GM12878 (cell line): ENCODE measurements around the gene OR5T3. TPM values are rescaled to one million over a fixed set of nuclear protein-coding genes. Genes with fewer than 3 reads are reported as not detected.

Source experiments
- BMI1 ChIP-seq: fragments of 450-650 bp; IDR thresholded peaks from 2 replicates; pipeline ENCODE4 v1.6.1; 2016; ENCODE audit warnings: mild to moderate bottlenecking, moderate library complexity, borderline replicate concordance
- CEBPB ChIP-seq, 2 experiments: fragments of 150-350 bp in 1 of 2; IDR thresholded peaks; 2 replicates each; pipeline ENCODE4 v1.6.1; 2012 to 2014; ENCODE audit warnings: low read depth in 2 of 2, low read length in 2 of 2, borderline replicate concordance in 1 of 2, inconsistent platforms in 1 of 2
- FOS ChIP-seq: IDR thresholded peaks from 3 replicates; pipeline ENCODE4 v1.6.1; 2011; ENCODE audit warnings: borderline replicate concordance; ENCODE audit not compliant: insufficient read length; ENCODE audit errors: extremely low read depth
- NR2C2 ChIP-seq: IDR thresholded peaks from 2 replicates; pipeline ENCODE4 v1.6.1; 2011; ENCODE audit warnings: borderline replicate concordance, low read depth; ENCODE audit not compliant: control insufficient read depth, insufficient read length
- PAX5 ChIP-seq: IDR thresholded peaks from 2 replicates; pipeline ENCODE4 v1.6.1; 2011; ENCODE audit warnings: low read depth, low read length, borderline replicate concordance
- RAD51 ChIP-seq: fragments of 450-650 bp; IDR thresholded peaks from 2 replicates; pipeline ENCODE4 v1.6.1; 2016; ENCODE audit warnings: moderate library complexity, mild to moderate bottlenecking, inconsistent platforms
- RELA ChIP-seq: fragments of 450-650 bp; IDR thresholded peaks from 2 replicates; pipeline ENCODE4 v1.8.0; 2014; ENCODE audit warnings: borderline replicate concordance; ENCODE audit not compliant: partially characterized antibody
- SMC3 ChIP-seq: IDR thresholded peaks from 2 replicates; pipeline ENCODE4 v1.6.1; 2011; ENCODE audit warnings: low read length, improper control_type of control experiment, borderline replicate concordance
- polyA plus RNA-seq, 11 experiments: library from polyadenylated mRNA; depleted of rRNA in 4 of 11; unstranded in 6 of 11; stranded (reverse) in 5 of 11; fragments of >200 nt; fragmentation: Nextera tagmentation in 4 of 11; fragmentation: Illumina TruSeq in 1 of 11; extraction: Ambion mirVana in 4 of 11; extraction: Trizol in 1 of 11; gene quantifications; 1 replicate in 1 of 11; 2 replicates in 10 of 11; pipeline versions ENCODE4 v1.2.1 to v1.2.3, GENCODE V29; 2011 to 2016; ENCODE audit warnings: inconsistent platforms in 2 of 11, missing spikeins in 2 of 11, low read depth in 1 of 11
- total RNA-seq, 4 experiments: library from RNA; depleted of rRNA in 3 of 4; stranded (reverse); fragments of >200 nt in 3 of 4; fragmentation: Illumina TruSeq in 1 of 4; extraction: Trizol in 1 of 4; gene quantifications; 2 replicates each; pipeline versions ENCODE4 v1.2.1 to v1.2.3, GENCODE V29; 2013 to 2021
- TF ChIP-seq, protein P1 (sequence below): IDR thresholded peaks from 2 replicates; pipeline ENCODE4 v1.6.1; 2012; ENCODE audit warnings: improper control_type of control experiment, low read depth, low read length; ENCODE audit not compliant: insufficient replicate concordance
- TF ChIP-seq, protein P2 (sequence below): fragments of 450-650 bp; IDR thresholded peaks from 2 replicates; pipeline ENCODE4 v1.6.1; 2017; ENCODE audit warnings: low read depth, mild to moderate bottlenecking, moderate library complexity
- TF ChIP-seq, protein P3 (sequence below): fragments of 450-650 bp; IDR thresholded peaks from 2 replicates; pipeline ENCODE4 v1.6.1; 2018; ENCODE audit warnings: borderline replicate concordance, mild to moderate bottlenecking; ENCODE audit not compliant: partially characterized antibody
- TF ChIP-seq, protein P4 (sequence below): fragments of 450-650 bp; formaldehyde crosslinking; IDR thresholded peaks from 2 replicates; pipeline ENCODE4 v1.4.0; 2020; ENCODE audit warnings: mild to moderate bottlenecking, moderate library complexity

OR5T3 gene
- total and polyA plus RNA-seq, 10 of the 15 experiments (the other 5 are each of a cell fraction or from before 2014, with no cell fraction given), result not detected

DNA sequence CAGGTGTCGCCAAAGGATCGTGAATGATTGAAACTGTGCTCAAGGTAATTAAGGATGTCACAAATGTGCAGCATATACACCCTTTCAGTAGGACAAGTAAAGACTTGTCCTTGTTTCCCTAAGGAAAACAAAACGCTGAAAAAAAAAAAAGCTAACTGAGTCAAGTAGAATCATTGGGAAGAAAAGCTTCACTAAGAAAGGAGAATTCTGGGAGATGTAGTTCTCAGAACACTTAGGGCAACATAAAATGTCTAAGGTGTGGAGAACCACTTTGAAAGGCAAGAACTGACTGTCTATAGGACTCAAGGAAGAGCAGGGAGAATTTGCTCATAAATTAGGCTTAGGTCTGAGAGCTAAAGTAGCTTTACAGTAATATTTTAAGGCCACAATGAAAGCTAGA, 19.0 kb downstream of the OR5T3 start (continued):
- TF ChIP-seq, protein P1, sequence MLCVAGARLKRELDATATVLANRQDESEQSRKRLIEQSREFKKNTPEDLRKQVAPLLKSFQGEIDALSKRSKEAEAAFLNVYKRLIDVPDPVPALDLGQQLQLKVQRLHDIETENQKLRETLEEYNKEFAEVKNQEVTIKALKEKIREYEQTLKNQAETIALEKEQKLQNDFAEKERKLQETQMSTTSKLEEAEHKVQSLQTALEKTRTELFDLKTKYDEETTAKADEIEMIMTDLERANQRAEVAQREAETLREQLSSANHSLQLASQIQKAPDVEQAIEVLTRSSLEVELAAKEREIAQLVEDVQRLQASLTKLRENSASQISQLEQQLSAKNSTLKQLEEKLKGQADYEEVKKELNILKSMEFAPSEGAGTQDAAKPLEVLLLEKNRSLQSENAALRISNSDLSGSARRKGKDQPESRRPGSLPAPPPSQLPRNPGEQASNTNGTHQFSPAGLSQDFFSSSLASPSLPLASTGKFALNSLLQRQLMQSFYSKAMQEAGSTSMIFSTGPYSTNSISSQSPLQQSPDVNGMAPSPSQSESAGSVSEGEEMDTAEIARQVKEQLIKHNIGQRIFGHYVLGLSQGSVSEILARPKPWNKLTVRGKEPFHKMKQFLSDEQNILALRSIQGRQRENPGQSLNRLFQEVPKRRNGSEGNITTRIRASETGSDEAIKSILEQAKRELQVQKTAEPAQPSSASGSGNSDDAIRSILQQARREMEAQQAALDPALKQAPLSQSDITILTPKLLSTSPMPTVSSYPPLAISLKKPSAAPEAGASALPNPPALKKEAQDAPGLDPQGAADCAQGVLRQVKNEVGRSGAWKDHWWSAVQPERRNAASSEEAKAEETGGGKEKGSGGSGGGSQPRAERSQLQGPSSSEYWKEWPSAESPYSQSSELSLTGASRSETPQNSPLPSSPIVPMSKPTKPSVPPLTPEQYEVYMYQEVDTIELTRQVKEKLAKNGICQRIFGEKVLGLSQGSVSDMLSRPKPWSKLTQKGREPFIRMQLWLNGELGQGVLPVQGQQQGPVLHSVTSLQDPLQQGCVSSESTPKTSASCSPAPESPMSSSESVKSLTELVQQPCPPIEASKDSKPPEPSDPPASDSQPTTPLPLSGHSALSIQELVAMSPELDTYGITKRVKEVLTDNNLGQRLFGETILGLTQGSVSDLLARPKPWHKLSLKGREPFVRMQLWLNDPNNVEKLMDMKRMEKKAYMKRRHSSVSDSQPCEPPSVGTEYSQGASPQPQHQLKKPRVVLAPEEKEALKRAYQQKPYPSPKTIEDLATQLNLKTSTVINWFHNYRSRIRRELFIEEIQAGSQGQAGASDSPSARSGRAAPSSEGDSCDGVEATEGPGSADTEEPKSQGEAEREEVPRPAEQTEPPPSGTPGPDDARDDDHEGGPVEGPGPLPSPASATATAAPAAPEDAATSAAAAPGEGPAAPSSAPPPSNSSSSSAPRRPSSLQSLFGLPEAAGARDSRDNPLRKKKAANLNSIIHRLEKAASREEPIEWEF, result no peak
- TF ChIP-seq FOS, result no peak
- no peak for TF ChIP-seq PAX5
- no peak for TF ChIP-seq CEBPB (IDR thresholded peaks at IDR 0.05; ENCODE audit: borderline replicate concordance in 1 of 2, low read depth in 2 of 2, low read length in 2 of 2)
- no peak for TF ChIP-seq BMI1
- TF ChIP-seq, protein P2, sequence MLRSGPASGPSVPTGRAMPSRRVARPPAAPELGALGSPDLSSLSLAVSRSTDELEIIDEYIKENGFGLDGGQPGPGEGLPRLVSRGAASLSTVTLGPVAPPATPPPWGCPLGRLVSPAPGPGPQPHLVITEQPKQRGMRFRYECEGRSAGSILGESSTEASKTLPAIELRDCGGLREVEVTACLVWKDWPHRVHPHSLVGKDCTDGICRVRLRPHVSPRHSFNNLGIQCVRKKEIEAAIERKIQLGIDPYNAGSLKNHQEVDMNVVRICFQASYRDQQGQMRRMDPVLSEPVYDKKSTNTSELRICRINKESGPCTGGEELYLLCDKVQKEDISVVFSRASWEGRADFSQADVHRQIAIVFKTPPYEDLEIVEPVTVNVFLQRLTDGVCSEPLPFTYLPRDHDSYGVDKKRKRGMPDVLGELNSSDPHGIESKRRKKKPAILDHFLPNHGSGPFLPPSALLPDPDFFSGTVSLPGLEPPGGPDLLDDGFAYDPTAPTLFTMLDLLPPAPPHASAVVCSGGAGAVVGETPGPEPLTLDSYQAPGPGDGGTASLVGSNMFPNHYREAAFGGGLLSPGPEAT, result no peak
- no peak for TF ChIP-seq NR2C2
- no peak for TF ChIP-seq RELA
- TF ChIP-seq, protein P3, sequence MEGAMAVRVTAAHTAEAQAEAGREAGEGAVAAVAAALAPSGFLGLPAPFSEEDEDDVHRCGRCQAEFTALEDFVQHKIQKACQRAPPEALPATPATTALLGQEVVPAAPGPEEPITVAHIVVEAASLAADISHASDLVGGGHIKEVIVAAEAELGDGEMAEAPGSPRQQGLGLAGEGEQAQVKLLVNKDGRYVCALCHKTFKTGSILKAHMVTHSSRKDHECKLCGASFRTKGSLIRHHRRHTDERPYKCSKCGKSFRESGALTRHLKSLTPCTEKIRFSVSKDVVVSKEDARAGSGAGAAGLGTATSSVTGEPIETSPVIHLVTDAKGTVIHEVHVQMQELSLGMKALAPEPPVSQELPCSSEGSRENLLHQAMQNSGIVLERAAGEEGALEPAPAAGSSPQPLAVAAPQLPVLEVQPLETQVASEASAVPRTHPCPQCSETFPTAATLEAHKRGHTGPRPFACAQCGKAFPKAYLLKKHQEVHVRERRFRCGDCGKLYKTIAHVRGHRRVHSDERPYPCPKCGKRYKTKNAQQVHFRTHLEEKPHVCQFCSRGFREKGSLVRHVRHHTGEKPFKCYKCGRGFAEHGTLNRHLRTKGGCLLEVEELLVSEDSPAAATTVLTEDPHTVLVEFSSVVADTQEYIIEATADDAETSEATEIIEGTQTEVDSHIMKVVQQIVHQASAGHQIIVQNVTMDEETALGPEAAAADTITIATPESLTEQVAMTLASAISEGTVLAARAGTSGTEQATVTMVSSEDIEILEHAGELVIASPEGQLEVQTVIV, result no peak
- TF ChIP-seq, protein P4, sequence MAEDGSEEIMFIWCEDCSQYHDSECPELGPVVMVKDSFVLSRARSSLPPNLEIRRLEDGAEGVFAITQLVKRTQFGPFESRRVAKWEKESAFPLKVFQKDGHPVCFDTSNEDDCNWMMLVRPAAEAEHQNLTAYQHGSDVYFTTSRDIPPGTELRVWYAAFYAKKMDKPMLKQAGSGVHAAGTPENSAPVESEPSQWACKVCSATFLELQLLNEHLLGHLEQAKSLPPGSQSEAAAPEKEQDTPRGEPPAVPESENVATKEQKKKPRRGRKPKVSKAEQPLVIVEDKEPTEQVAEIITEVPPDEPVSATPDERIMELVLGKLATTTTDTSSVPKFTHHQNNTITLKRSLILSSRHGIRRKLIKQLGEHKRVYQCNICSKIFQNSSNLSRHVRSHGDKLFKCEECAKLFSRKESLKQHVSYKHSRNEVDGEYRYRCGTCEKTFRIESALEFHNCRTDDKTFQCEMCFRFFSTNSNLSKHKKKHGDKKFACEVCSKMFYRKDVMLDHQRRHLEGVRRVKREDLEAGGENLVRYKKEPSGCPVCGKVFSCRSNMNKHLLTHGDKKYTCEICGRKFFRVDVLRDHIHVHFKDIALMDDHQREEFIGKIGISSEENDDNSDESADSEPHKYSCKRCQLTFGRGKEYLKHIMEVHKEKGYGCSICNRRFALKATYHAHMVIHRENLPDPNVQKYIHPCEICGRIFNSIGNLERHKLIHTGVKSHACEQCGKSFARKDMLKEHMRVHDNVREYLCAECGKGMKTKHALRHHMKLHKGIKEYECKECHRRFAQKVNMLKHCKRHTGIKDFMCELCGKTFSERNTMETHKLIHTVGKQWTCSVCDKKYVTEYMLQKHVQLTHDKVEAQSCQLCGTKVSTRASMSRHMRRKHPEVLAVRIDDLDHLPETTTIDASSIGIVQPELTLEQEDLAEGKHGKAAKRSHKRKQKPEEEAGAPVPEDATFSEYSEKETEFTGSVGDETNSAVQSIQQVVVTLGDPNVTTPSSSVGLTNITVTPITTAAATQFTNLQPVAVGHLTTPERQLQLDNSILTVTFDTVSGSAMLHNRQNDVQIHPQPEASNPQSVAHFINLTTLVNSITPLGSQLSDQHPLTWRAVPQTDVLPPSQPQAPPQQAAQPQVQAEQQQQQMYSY (CRISPR knock-in tag), result no peak
- no peak for TF ChIP-seq RAD51
- no peak for TF ChIP-seq SMC3
